Ureter (tissue), 1 donor: ENCODE results near the gene EIF1AX. TPM values are rescaled to one million over a fixed set of nuclear protein-coding genes. Genes with fewer than 3 reads are reported as not detected.
"Not testable (repeated sequence)": the region's sequence is repeated elsewhere in the genome, so short reads cannot be mapped to it uniquely, and the experiment has no call there.

Experiments
- DNase-seq: peaks from one replicate; pipeline ENCODE4 v3.0.0-alpha.2; 2020; ENCODE audit warnings: low spot score
- total RNA-seq: library from RNA; stranded (reverse); gene quantifications from one replicate; pipeline ENCODE4 v1.2.4, GENCODE V29; 2023
- donor health status: DM: yes; HTN: yes; CAD: no.

EIF1AX gene
- total RNA-seq, 1 donor from 2014 or later: 77.1 TPM

DNA sequence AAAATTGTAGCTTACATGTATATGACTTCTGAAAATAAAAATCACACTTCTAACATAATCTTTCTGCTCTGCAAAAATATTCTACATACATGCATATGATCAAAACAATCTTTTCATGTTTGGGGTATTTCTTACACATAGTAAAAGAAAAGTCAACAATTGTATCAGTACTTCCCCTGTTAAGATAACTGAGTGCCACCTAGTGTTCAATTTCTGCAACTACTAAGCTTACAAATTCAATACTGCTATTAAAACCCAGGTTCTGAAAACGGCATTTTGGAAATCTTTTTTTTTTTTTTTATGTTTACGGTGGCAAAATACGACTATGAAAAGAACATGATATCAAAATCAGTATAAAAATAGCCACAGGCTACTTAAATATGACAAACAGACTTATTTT lies 14.2 kb downstream of the EIF1AX start:
- not testable (repeated sequence) for DNase-seq

DNA sequence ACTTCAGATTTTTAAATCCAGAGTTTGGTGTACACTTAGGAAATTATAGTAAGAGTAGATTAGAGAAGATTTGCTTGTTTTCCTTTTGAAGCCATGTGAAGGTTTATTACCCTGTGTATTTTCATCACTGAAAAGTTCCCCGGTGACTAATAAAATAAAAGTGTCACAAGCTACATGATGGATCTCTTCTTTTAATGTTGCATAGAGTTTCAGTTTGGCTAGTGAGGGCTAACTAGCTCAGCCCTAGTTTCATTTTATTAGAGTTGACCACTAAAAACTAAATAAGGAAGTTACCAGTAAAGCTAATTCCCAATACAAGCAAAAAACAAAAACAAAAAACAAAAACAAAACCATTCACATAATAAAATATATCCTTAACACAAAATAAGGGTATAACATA lies 14.8 kb downstream of the EIF1AX start:
- DNase-seq: not testable (repeated sequence)

DNA sequence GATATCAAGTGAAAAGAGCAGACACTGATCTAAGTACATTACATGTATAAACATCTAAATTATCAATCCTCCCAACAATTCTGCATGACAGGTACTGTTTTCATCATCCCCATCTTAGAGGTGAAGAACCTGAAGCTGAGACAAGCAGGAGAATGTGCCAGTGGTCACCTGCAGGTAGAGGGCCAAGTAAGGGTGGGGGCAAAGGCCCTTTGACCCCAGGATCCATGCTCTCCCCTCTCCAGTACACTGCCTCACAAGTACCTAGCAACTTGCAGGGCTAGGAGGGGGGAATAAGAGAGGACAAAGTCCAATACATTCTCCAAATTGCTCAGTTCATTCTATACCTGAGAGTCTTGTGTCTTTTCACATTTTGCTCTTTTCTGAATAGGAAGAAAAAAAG lies 16.7 kb downstream of the EIF1AX start:
- no peak for DNase-seq

GRCh38 chrX:20118065-20118824 lies 23.4 kb downstream of the EIF1AX start:
- DNase-seq: no peak

- no peak for DNase-seq
Measured at GRCh38 chrX:20116577-20117240, 24.9 kb downstream of the EIF1AX start, which contains the start of gene MAP7D2. TSS of gene MAP7D2 (minus strand) at chrX:20116907. CDS start at chrX:20116879, 28 bp downstream.

DNA sequence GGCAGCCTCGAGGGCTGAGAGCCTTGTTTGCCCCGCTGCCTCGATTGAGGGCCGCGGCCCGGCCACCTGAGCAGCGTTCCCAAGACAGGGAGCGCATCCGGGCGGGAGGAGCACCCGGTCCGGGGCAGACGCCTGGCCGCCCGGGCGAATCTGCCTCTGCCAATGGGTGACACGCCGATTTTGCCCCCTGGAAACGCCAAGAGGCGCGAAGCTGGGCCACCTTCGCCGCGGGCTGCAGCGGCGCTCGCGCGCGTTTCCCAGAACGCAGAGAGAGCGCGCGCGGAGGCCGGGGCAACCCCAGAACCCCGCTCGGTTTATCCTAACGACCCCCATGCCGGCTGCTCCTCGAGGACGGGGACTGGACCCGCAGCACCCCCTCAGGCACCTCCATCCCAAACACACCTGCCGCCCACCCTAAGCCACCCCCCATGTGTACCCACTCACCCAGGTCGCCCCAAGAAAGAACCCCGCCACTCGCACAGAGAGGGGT lies 25.5 kb downstream of the EIF1AX start:
- no peak for DNase-seq

DNA sequence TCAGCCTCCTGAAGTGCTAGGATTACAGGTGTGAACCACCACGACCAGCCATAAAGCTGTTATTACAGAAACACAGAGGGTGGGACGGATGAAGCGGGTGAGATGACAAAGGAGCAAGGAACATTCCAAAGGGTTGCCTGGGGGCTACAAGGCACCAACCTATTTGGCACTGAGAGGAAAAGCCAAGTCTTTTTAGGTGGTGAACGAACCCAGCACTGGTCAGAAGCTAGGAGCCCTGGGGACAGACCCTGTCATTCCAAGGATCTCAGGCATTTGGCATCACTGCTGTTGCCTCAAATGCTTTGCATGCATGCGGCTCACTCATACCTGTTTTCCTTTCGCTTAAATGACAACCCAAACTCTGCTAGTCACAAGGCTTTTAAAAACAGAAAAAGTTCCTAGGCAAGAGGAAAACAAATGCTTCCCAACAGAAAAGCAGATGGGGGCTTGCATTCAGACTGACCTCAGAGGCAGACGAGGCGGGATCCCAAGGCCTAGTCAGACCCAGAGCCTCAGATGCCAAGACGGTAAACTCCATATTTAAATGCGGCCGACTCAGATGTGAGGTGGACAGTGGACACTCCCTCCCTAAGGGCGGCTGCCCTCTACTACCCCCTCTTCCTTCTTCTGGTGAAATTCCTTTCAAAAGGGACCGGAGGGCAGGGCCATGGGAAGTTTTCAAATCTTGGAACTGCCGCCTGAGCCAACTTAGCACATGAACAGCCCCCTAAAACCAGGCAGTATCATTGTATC lies 29.4 kb downstream of the EIF1AX start:
- no peak for DNase-seq

DNA sequence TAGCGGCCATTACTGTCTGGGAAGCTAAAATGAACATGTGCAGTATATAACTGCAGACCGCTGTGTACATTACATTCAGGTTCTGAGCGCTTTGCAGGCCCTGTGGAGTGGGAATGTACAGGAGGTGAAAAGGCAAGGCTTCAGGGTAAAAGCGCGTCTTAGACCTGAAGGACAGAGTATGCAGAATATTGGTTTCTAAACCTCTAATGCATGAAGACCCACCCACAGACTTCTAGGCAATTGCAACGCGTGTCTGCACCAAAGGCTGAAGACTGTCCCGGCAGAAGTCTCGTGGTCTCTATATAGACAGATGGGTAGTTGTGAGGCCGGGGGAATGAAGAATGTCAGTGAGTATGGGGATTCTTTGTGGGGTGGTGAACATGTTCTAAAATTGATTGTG lies 30.4 kb downstream of the EIF1AX start:
- no peak for DNase-seq

DNA sequence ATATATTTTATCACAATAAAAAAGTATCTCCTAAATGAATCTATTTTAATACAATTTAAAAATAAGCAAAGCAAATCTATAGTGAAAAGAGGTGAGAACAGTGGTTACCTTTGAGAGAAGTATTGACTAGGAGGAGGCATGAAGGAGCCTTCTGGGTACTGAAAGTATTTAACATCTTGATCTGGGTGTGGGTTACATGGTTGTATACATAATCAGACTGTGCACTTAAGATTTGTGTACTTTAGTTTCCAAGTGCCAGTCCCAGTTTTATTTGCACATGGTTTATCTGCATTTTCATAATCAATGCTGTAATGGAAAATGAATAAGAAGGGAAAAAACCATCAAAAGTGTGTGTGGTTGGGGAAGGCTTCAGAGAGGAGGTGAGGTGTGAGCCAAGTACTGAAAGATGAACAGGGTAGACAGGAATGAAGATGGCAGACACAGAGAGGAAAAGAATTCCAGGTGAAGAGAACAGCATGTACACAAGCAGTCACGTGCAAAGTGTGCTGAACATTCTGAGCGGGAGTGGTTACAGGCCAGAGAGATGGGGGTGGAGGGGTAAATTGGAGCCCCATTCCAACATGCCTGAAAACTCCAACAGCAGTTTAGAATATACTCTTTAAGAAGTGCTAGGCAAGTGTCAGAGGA lies 39.6 kb downstream of the EIF1AX start:
- DNase-seq: no peak

DNA sequence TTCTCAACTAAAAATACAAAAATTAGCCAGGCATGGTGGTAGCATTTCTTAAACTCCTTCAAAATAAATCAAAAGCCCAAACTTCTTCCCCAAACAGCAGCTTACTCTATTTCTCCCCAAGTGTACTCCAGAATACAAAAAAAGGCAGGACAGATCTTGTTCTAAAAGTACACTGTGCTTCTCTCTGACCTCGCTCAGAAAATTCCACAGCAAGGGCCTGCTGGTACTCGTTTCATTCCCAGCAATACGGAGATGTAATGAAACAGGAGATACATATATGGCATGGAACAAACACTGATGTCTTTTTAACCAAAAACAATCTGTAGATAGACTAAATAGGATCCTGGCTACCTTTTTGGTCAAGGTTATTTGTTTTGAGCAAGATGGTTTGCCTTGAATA lies 50.1 kb downstream of the EIF1AX start:
- DNase-seq: no peak

DNA sequence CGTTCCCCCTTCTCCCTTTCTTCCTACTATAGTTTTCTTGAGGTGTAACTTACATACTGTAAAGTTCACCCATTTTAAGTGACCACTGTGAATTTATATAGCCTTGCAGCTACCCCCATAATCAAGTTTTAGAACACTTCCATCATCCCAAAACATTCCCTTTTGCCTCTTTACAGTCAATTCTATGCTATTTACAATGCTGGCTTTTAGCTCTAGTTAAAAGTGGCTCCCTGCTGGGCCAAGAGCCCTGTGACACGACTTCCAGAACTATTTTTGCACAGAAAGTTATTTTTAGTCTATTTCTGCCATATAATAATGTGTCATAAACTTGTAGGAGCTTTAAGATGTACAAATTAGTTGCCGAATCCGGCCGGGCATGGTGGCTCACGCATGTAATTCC lies 51.8 kb downstream of the EIF1AX start:
- no peak for DNase-seq

DNA sequence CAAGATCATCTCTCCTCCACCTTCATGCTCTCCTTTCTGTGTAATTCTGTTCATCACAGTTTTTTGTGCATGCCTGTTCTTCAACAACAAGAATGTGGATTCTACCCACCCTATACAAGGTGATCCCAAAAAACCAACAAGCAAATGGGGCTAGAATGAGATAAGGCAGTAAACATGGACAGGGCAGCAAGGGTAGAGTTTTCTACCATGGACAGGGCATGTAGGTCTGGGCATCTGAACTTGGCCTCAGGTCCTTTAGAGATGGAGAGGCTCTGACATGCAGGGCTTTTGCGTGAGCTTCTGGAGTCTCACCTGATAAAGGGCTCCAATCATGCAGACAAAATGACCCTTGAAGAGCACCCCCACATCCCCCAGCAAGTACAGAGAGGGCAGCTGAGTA lies 61.4 kb downstream of the EIF1AX start:
- no peak for DNase-seq

Other genes starting within 250 kb of the EIF1AX start
- 24.5 TPM for gene BCLAF3, start 150.8 kb downstream of the EIF1AX start, total RNA-seq
- gene MAP7D2, start 24.9 kb downstream of the EIF1AX start, total RNA-seq: 1.2 TPM
- 40.3 TPM for gene RPS6KA3, start 125.1 kb upstream of the EIF1AX start, total RNA-seq